Skeletal muscle tissue (tissue), 4 donors: ENCODE measurements around the gene MRPS11. TPM values are rescaled to one million over a fixed set of nuclear protein-coding genes. Genes with fewer than 3 reads are reported as not detected.

ENCODE experiments used
- H3K27ac ChIP-seq: one replicate; pipeline ENCODE4 v1.7.0; 2013; ENCODE audit warnings: mild to moderate bottlenecking, low read depth, low read length, inconsistent platforms
- H3K27me3 ChIP-seq, 3 donors: one replicate each; pipeline ENCODE4 v1.7.0; 2013; ENCODE audit warnings: low read length in 3 of 3; ENCODE audit not compliant: control insufficient read depth in 3 of 3, insufficient read depth in 3 of 3
- H3K36me3 ChIP-seq, 3 donors: one replicate each; pipeline ENCODE4 v1.7.0; 2013; ENCODE audit warnings: low read length in 3 of 3; ENCODE audit not compliant: control insufficient read depth in 3 of 3, insufficient read depth in 3 of 3
- H3K4me1 ChIP-seq, 3 donors: one replicate each; pipeline ENCODE4 v1.7.0; 2013; ENCODE audit warnings: low read length in 3 of 3, mild to moderate bottlenecking in 3 of 3; ENCODE audit not compliant: control insufficient read depth in 3 of 3, insufficient read depth in 3 of 3
- H3K4me3 ChIP-seq, 3 donors: one replicate each; pipeline ENCODE4 v1.7.0; 2013; ENCODE audit warnings: low read length in 3 of 3
- H3K9ac ChIP-seq, 3 donors: one replicate each; pipeline ENCODE4 v1.7.0; 2013; ENCODE audit warnings: low read length in 3 of 3, mild to moderate bottlenecking in 3 of 3, moderate library complexity in 2 of 3, low read depth in 1 of 3
- H3K9me3 ChIP-seq, 3 donors: one replicate each; pipeline ENCODE4 v1.7.0; 2013; ENCODE audit warnings: low read length in 3 of 3; ENCODE audit not compliant: control insufficient read depth in 3 of 3
- total RNA-seq: library from RNA; depleted of rRNA; stranded (reverse); fragments of >200 nt; gene quantifications from one replicate; pipeline ENCODE4 v1.2.3, GENCODE V29; 2014
- donor health status: Osteomylitis.

MRPS11 gene
- total RNA-seq, 1 donor from 2014 or later, result 13.0 TPM

GRCh38 chr15:88529021-88529630, 61.6 kb downstream of the MRPS11 start:
- peaks cover 13 to 44% (median 32%) of the 10 kb centered on the region in 3 donors for H3K36me3 ChIP-seq
- no peak overlapping the region for H3K27ac ChIP-seq
- H3K4me3 ChIP-seq, result no peak overlapping the region

More at GRCh38 chr15:88529021-88529630, 61.6 kb downstream of the MRPS11 start:
- H3K4me1 ChIP-seq, result peaks cover 3 to 7% (median 4%) of the 10 kb centered on the region in 3 donors
- H3K9me3 ChIP-seq, result no peaks in the 10 kb centered on the region
- H3K27me3 ChIP-seq, result no peaks in the 10 kb centered on the region
- no peak overlapping the region for H3K9ac ChIP-seq

Other genes starting within 250 kb of the MRPS11 start
- gene NTRK3, start 211.0 kb upstream of the MRPS11 start, total RNA-seq, result 6.8 TPM
- 12.0 TPM for gene MRPL46, start 320 bp upstream of the MRPS11 start, total RNA-seq
- 11.5 TPM for gene DET1, start 79.0 kb downstream of the MRPS11 start, total RNA-seq
- gene AEN, start 153.6 kb downstream of the MRPS11 start, total RNA-seq, result 5.2 TPM
- gene ISG20, start 171.3 kb downstream of the MRPS11 start, total RNA-seq, result 0.52 TPM